K562 (cell line): ENCODE results near the gene ELMOD1. TPM values are rescaled to one million over a fixed set of nuclear protein-coding genes. Genes with fewer than 3 reads are reported as not detected.

Source experiments
- ATAC-seq: fragments of 200-7000 bp; cut with Tn5 transposase; 3 replicates; pipeline ENCODE4 v1.9.1; 2020; ENCODE audit warnings: moderate library complexity
- BruUV-seq: library from RNA; stranded (reverse); fragments of 400-500 nt; replicated peaks from 2 replicates; lab custom pipeline; 2021; lab: Mats Ljungman, UMichigan
- CTCF ChIA-PET: fragments of 300-600 bp; formaldehyde crosslinking; extraction: SDS; loops from one replicate; lab custom pipeline; 2021; ENCODE audit warnings: low intra/inter-chr PET ratio; lab: Yijun Ruan, JAX
- POLR2A ChIA-PET: fragments of 300-600, 350-650 bp; sonication (Branson Sonifier 250); formaldehyde crosslinking; extraction: SDS; loops from one replicate; lab custom pipeline; 2021; ENCODE audit warnings: antibody characterized with exemption, inconsistent platforms; lab: Yijun Ruan, JAX
- DNase-seq, 4 experiments: peaks; one replicate each; pipeline versions ENCODE4 v3.0.0 to v3.0.0-alpha.2; 2011 to 2018; ENCODE audit warnings: low spot score in 3 of 4, mixed read lengths in 3 of 4; ENCODE audit errors: extremely low read depth in 1 of 4
- FAIRE-seq: peaks from 2 replicates; lab custom pipeline; 2011; peaks lifted over from hg19 to GRCh38; lab: Jason Lieb, UNC
- H2AFZ ChIP-seq: 2 replicates; pipeline ENCODE4 v1.6.0; 2011; ENCODE audit warnings: low read depth, low read length, control low read depth, inconsistent platforms
- H3K27ac ChIP-seq: fragments of 200-600 bp; 3 replicates; pipeline ENCODE4 v1.8.0; 2011; ENCODE audit warnings: low read depth, mild to moderate bottlenecking, control low read depth, inconsistent platforms, low read length, moderate library complexity, mixed read lengths; ENCODE audit errors: extremely low read depth
- H3K27me3 ChIP-seq, 2 experiments: fragments of 300-600 bp in 1 of 2; 2 replicates in 1 of 2; 3 replicates in 1 of 2; pipeline versions ENCODE4 v1.6.0 to v1.8.0; 2011; ENCODE audit warnings: inconsistent platforms in 2 of 2, low read length in 2 of 2, mild to moderate bottlenecking in 1 of 2, mixed read lengths in 1 of 2, moderate library complexity in 1 of 2; ENCODE audit not compliant: control insufficient read depth in 2 of 2, insufficient read depth in 2 of 2
- H3K36me3 ChIP-seq: fragments of 300-600 bp; 3 replicates; pipeline ENCODE4 v1.8.0; 2011; ENCODE audit warnings: mild to moderate bottlenecking, low read length, inconsistent platforms; ENCODE audit not compliant: control insufficient read depth, insufficient read depth
- H3K4me1 ChIP-seq, 2 experiments: fragments of 200-600 bp in 1 of 2; replicated peaks in 1 of 2; 2 replicates in 1 of 2; 3 replicates in 1 of 2; pipeline versions ENCODE4 v1.5.1 to v1.8.0; 2011; ENCODE audit warnings: inconsistent platforms in 2 of 2, low read length in 2 of 2, mild to moderate bottlenecking in 1 of 2, mixed read lengths in 1 of 2, moderate library complexity in 1 of 2; ENCODE audit not compliant: control insufficient read depth in 2 of 2, insufficient read depth in 2 of 2
- H3K4me2 ChIP-seq: 2 replicates; pipeline ENCODE4 v1.6.1; 2011; ENCODE audit warnings: low read length, control low read depth, inconsistent platforms, mixed read lengths; ENCODE audit not compliant: insufficient read depth
- H3K4me3 ChIP-seq: fragments of 200-600 bp; sonication (generic), shearing (Covaris generic); 2 replicates; pipeline ENCODE4 v1.5.1; 2016; ENCODE audit warnings: control low read depth, inconsistent platforms
- H3K79me2 ChIP-seq: fragments of 200-600 bp; 3 replicates; pipeline ENCODE4 v1.8.0; 2011; ENCODE audit warnings: low read length, inconsistent platforms; ENCODE audit not compliant: control insufficient read depth, insufficient read depth
- H3K9ac ChIP-seq, 2 experiments: 2 replicates each; pipeline versions ENCODE4 v1.6.0 to v1.6.1; 2011; ENCODE audit warnings: low read depth in 2 of 2, low read length in 2 of 2, control low read depth in 1 of 2, inconsistent platforms in 1 of 2, mild to moderate bottlenecking in 1 of 2, mixed read lengths in 1 of 2; ENCODE audit not compliant: insufficient read depth in 1 of 2
- H3K9me1 ChIP-seq: one replicate; pipeline ENCODE4 v1.6.0; 2011; ENCODE audit warnings: inconsistent platforms, mild to moderate bottlenecking, low read length, moderate library complexity; ENCODE audit not compliant: control insufficient read depth, insufficient read depth
- H3K9me3 ChIP-seq: replicated peaks from 2 replicates; pipeline ENCODE4 v1.5.1; 2011; ENCODE audit warnings: low read depth, low read length, inconsistent platforms; ENCODE audit not compliant: control insufficient read depth, insufficient read depth
- H4K20me1 ChIP-seq: replicated peaks from 2 replicates; pipeline ENCODE4 v1.6.1; 2011; ENCODE audit warnings: low read length, inconsistent platforms, mixed read lengths; ENCODE audit not compliant: control insufficient read depth, insufficient read depth
- CBFA2T2 ChIP-seq: fragments of 450-650 bp; conservative IDR thresholded peaks from 2 replicates; pipeline ENCODE4 v1.6.1; 2017; ENCODE audit warnings: mild to moderate bottlenecking
- COPS2 ChIP-seq: fragments of 450-650 bp; conservative IDR thresholded peaks from 2 replicates; pipeline ENCODE4 v1.6.1; 2016; ENCODE audit warnings: mild to moderate bottlenecking, moderate library complexity
- DLX4 ChIP-seq: fragments of 250-450 bp; sonication (Bioruptor Pico); IDR thresholded peaks from 2 replicates; pipeline ENCODE4 v1.6.1; 2021; ENCODE audit warnings: mild to moderate bottlenecking
- GABPB2 ChIP-seq: fragments of 250-450 bp; sonication (Bioruptor Pico); conservative IDR thresholded peaks from 2 replicates; pipeline ENCODE4 v1.5.1; 2021; ENCODE audit warnings: mild to moderate bottlenecking
- GTF2B ChIP-seq: IDR thresholded peaks from 2 replicates; pipeline ENCODE4 v1.6.1; 2011; ENCODE audit not compliant: insufficient read length; ENCODE audit errors: extremely low read depth
- HCFC1 ChIP-seq: IDR thresholded peaks from 2 replicates; pipeline ENCODE4 v1.6.1; 2012; ENCODE audit warnings: low read depth, low read length, improper control_type of control experiment
- HDAC6 ChIP-seq: IDR thresholded peaks from 2 replicates; pipeline ENCODE4 v1.6.1; 2012; ENCODE audit warnings: low read depth, mild to moderate bottlenecking, control low read depth, inconsistent platforms, low read length, moderate library complexity
- HIVEP1 ChIP-seq: fragments of 250-450 bp; sonication (Bioruptor Pico); IDR thresholded peaks from 2 replicates; pipeline ENCODE4 v1.4.0; 2020; ENCODE audit warnings: mild to moderate bottlenecking
- MAFK ChIP-seq: IDR thresholded peaks from 2 replicates; pipeline ENCODE4 v1.6.1; 2011; ENCODE audit warnings: low read length, improper control_type of control experiment
- MXD1 ChIP-seq: fragments of 250-450 bp; sonication (Bioruptor Pico); IDR thresholded peaks from 2 replicates; pipeline ENCODE4 v1.8.0; 2021; ENCODE audit warnings: borderline replicate concordance, mild to moderate bottlenecking, moderate library complexity; ENCODE audit not compliant: poor library complexity, severe bottlenecking
- NEUROD1 ChIP-seq: fragments of 150-350 bp; IDR thresholded peaks from 2 replicates; pipeline ENCODE4 v1.6.1; 2014; ENCODE audit warnings: borderline replicate concordance, low read length, low read depth; ENCODE audit not compliant: partially characterized antibody
- PREB ChIP-seq: sonication (generic); formaldehyde crosslinking; IDR thresholded peaks from 2 replicates; pipeline ENCODE4 v1.8.1; 2023; ENCODE audit warnings: mild to moderate bottlenecking, missing genetic modification reagents
- RBFOX2 ChIP-seq: fragments of 200-400 bp; formaldehyde crosslinking; IDR thresholded peaks from 2 replicates; pipeline ENCODE4 v1.6.1; 2017; ENCODE audit warnings: low read depth, mild to moderate bottlenecking, low read length, moderate library complexity
- TSC22D4 ChIP-seq: fragments of 450-650 bp; IDR thresholded peaks from 2 replicates; pipeline ENCODE4 v1.6.1; 2016; ENCODE audit warnings: missing genetic modification characterization, missing biosample characterization, control low read depth
- ZNF12 ChIP-seq: sonication (generic); formaldehyde crosslinking; IDR thresholded peaks from 2 replicates; pipeline ENCODE4 v1.4.0; 2020; ENCODE audit warnings: mild to moderate bottlenecking, missing genetic modification reagents
- ZNF655 ChIP-seq: fragments of 250-450 bp; sonication (Bioruptor Pico); IDR thresholded peaks from 2 replicates; pipeline ENCODE4 v1.5.0; 2021
- WGBS: fragments of 100-300 bp; shearing (Covaris generic); methylation state at CpG from one replicate; pipeline ENCODE4 v1.1.6; 2016; ENCODE audit warnings: low coverage, mixed read lengths; ENCODE audit not compliant: insufficient coverage; ENCODE audit errors: missing lambda C conversion rate; 5-methylcytosine and 5-hydroxymethylcytosine counted together
- in situ Hi-C: fragments of 300-500 bp; cut with MboI; formaldehyde crosslinking; loops from 4 replicates; pipeline ENCODE4 v1.15.0; 2018; ENCODE audit warnings: inconsistent platforms, mixed read lengths
- intact Hi-C: fragments of 100-400 bp; cut with micrococcal nuclease; formaldehyde crosslinking; loops from 2 replicates; pipeline ENCODE4 v1.14.2; 2022
- polyA plus RNA-seq, 8 experiments: library from polyadenylated mRNA; depleted of rRNA in 4 of 8; stranded (reverse) in 5 of 8; unstranded in 3 of 8; fragments of >200 nt; fragmentation: Nextera tagmentation in 2 of 8; fragmentation: Illumina TruSeq in 1 of 8; extraction: Ambion mirVana in 2 of 8; extraction: Trizol in 1 of 8; gene quantifications; 2 replicates each; pipeline versions ENCODE4 v1.2.1 to v1.2.3, GENCODE V29; 2011 to 2014; ENCODE audit warnings: inconsistent platforms in 1 of 8, missing spikeins in 1 of 8
- total RNA-seq, 7 experiments: library from RNA; depleted of rRNA in 6 of 7; stranded (reverse); fragments of >200 nt in 6 of 7; fragmentation: Illumina TruSeq in 2 of 7; extraction: Trizol in 2 of 7; gene quantifications; 2 replicates each; pipeline versions ENCODE4 v1.2.1 to v1.2.3, GENCODE V29; 2011 to 2021; ENCODE audit warnings: low replicate concordance in 1 of 7

ELMOD1 gene
- total and polyA plus RNA-seq, 9 of the 15 experiments (the other 6 are each of a cell fraction or from before 2014, with no cell fraction given) = not detected

GRCh38 chr11:107669893-107670601 lies 79.1 kb downstream of the ELMOD1 start (continued):
- TF ChIP-seq ZNF12 (CRISPR knock-in tag) (no peak), DLX4 (CRISPR knock-in tag) (no peak), CBFA2T2 (no peak)
- TF ChIP-seq, all 486 proteins: peak for 0

GRCh38 chr11:107675902-107676301 lies 85.0 kb downstream of the ELMOD1 start:
- in situ Hi-C loops = no loop called here
- Histone ChIP-seq H3K36me3 (no peaks in the 10 kb centered on the region), H3K4me3 (no peak overlapping the region), H3K9me3 (no peaks in the 10 kb centered on the region), H3K9me1 (no peaks in the 10 kb centered on the region), H3K27me3 (peaks cover 13 to 31% of the 10 kb centered on the region in 2 experiments; a peak in 4 of 5 replicates), H3K9ac (no peak overlapping the region), H4K20me1 (no peaks in the 10 kb centered on the region), H2AFZ (no peak overlapping the region), H3K79me2 (no peaks in the 10 kb centered on the region), H3K4me2 (no peak overlapping the region), H3K4me1 (no peaks in the 10 kb centered on the region; a peak in 1 of 5 replicates), H3K27ac (no peak overlapping the region)
- FAIRE-seq (no peak), ATAC-seq (no peak), DNase-seq (no peak)
- 0% methylated on average over 2 of the region's 2 CpGs for WGBS
- BruUV-seq = no TSS peak
- intact Hi-C loops = no loop called here
- no peak for TF ChIP-seq GABPB2 (CRISPR knock-in tag)
- TF ChIP-seq COPS2 = no peak
- TF ChIP-seq MXD1 (CRISPR knock-in tag) = no peak
- TF ChIP-seq HIVEP1 = no peak
- no peak for TF ChIP-seq HDAC6
- TF ChIP-seq NEUROD1 = no peak
- no peak for TF ChIP-seq PREB (CRISPR knock-in tag)
- TF ChIP-seq MAFK = no peak
- TF ChIP-seq TSC22D4 (tag) = no peak
- TF ChIP-seq ZNF655 (CRISPR knock-in tag) = no peak
- no peak for TF ChIP-seq GTF2B
- TF ChIP-seq RBFOX2 = no peak
- TF ChIP-seq HCFC1 = no peak
- ChIA-PET POLR2A (no interaction called here), CTCF (no interaction called here)
